Astrocyte (in vitro differentiated cells and primary cell): Measurements from ENCODE around the gene FAM53B. TPM values are rescaled to one million over a fixed set of nuclear protein-coding genes. Genes with fewer than 3 reads are reported as not detected.

Experiments
- DNase-seq: peaks from one replicate; pipeline ENCODE4 v3.0.0-alpha.2; 2010; ENCODE audit warnings: low read depth
- FAIRE-seq: peaks from 2 replicates; lab custom pipeline; 2011; peaks lifted over from hg19 to GRCh38; lab: Jason Lieb, UNC
- H2AFZ ChIP-seq: 2 replicates; pipeline ENCODE4 v1.6.0; 2012; ENCODE audit warnings: low read depth, low read length, inconsistent platforms
- H3K27ac ChIP-seq: 2 replicates; pipeline ENCODE4 v1.5.1; 2011; ENCODE audit warnings: low read depth, low read length, inconsistent platforms
- H3K27me3 ChIP-seq: 2 replicates; pipeline ENCODE4 v1.6.0; 2011; ENCODE audit warnings: low read length, inconsistent platforms; ENCODE audit not compliant: insufficient read depth
- H3K36me3 ChIP-seq: 2 replicates; pipeline ENCODE4 v1.5.1; 2011; ENCODE audit warnings: low read length, inconsistent platforms; ENCODE audit not compliant: insufficient read depth
- H3K4me1 ChIP-seq: 2 replicates; pipeline ENCODE4 v1.5.1; 2011; ENCODE audit warnings: low read length, inconsistent platforms; ENCODE audit not compliant: insufficient read depth
- H3K4me2 ChIP-seq: 2 replicates; pipeline ENCODE4 v1.6.0; 2012; ENCODE audit warnings: low read length, inconsistent platforms
- H3K4me3 ChIP-seq: 2 replicates; pipeline ENCODE4 v1.5.1; 2011; ENCODE audit warnings: low read depth, mild to moderate bottlenecking, low read length, inconsistent platforms; ENCODE audit not compliant: insufficient read depth
- H3K79me2 ChIP-seq: 2 replicates; pipeline ENCODE4 v1.6.0; 2012; ENCODE audit warnings: mild to moderate bottlenecking, low read length, inconsistent platforms; ENCODE audit not compliant: insufficient read depth
- H3K9ac ChIP-seq: 2 replicates; pipeline ENCODE4 v1.6.0; 2012; ENCODE audit warnings: mild to moderate bottlenecking, low read length, inconsistent platforms
- H3K9me3 ChIP-seq: 2 replicates; pipeline ENCODE4 v1.5.1; 2012; ENCODE audit warnings: low read depth, mild to moderate bottlenecking, low read length, inconsistent platforms; ENCODE audit not compliant: insufficient read depth
- H4K20me1 ChIP-seq: 2 replicates; pipeline ENCODE4 v1.6.0; 2012; ENCODE audit warnings: low read length, inconsistent platforms; ENCODE audit not compliant: insufficient read depth
- H3K27ac Mint-ChIP-seq: one replicate; pipeline ENCODE4 v1.8.0; 2021; ENCODE audit warnings: mild to moderate bottlenecking, mixed read lengths; ENCODE audit not compliant: unreplicated experiment
- H3K27me3 Mint-ChIP-seq: one replicate; pipeline ENCODE4 v1.8.0; 2021; ENCODE audit warnings: low read depth, mixed read lengths; ENCODE audit not compliant: unreplicated experiment
- H3K36me3 Mint-ChIP-seq: one replicate; pipeline ENCODE4 v1.8.0; 2021; ENCODE audit warnings: low read depth, mixed read lengths; ENCODE audit not compliant: unreplicated experiment
- H3K4me1 Mint-ChIP-seq: one replicate; pipeline ENCODE4 v1.8.0; 2021; ENCODE audit warnings: low read depth, mixed read lengths; ENCODE audit not compliant: unreplicated experiment
- H3K4me3 Mint-ChIP-seq: one replicate; pipeline ENCODE4 v1.8.0; 2021; ENCODE audit warnings: mild to moderate bottlenecking, moderate library complexity, mixed read lengths; ENCODE audit not compliant: unreplicated experiment
- H3K9me3 Mint-ChIP-seq: one replicate; pipeline ENCODE4 v1.8.0; 2021; ENCODE audit warnings: mild to moderate bottlenecking, mixed read lengths; ENCODE audit not compliant: unreplicated experiment
- EZH2 ChIP-seq: IDR thresholded peaks from 2 replicates; pipeline ENCODE4 v1.6.1; 2012; ENCODE audit warnings: mild to moderate bottlenecking, low read length, inconsistent platforms; ENCODE audit not compliant: insufficient read depth
- total RNA-seq: library from RNA; stranded (reverse); gene quantifications from 2 replicates; pipeline ENCODE4 v1.2.1, GENCODE V29; 2021
- TF ChIP-seq, protein P1 (sequence below): IDR thresholded peaks from 2 replicates; pipeline ENCODE4 v1.5.1; 2011; ENCODE audit warnings: low read depth, mild to moderate bottlenecking, inconsistent platforms, low read length, moderate library complexity; ENCODE audit not compliant: insufficient read depth

Gene FAM53B
- total RNA-seq, 1 donor from 2014 or later, result 12.9 TPM

DNA sequence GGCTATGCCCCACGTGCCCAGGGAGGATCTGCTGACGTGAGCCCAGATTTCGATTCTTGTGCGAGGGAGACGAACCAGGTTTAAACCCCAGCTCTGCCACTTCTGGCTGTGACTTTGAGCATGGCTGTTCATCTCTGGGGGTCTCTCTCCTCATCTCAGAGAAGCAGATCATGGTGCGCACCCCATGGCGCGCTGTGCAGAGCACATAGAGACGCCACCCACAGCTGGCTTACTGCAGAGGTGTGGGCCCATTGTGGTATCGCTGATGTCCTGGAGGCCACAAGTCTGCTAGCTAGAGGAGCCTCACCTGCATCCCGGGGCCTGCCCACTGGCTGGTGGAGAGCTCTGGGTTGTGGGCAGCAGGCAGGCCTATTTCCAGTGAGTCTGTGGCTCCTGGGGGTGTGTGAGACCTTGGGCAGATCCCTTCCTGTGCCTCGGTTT, 142.0 kb downstream of the FAM53B start:
- Mint-ChIP-seq H3K27ac (no peak overlapping the region), H3K36me3 (no peaks in the 10 kb centered on the region), H3K9me3 (no peaks in the 10 kb centered on the region), H3K4me3 (no peak overlapping the region), H3K4me1 (no peaks in the 10 kb centered on the region), H3K27me3 (peaks cover 21% of the 10 kb centered on the region)
- Histone ChIP-seq H3K9ac (no peak overlapping the region), H3K4me1 (no peaks in the 10 kb centered on the region), H3K27ac (no peak overlapping the region), H3K9me3 (no peaks in the 10 kb centered on the region), H3K27me3 (no peaks in the 10 kb centered on the region), H3K4me3 (no peak overlapping the region), H3K4me2 (no peak overlapping the region), H3K79me2 (no peaks in the 10 kb centered on the region), H3K36me3 (no peaks in the 10 kb centered on the region), H4K20me1 (no peaks in the 10 kb centered on the region), H2AFZ (no peak overlapping the region)
- TF ChIP-seq, protein P1, sequence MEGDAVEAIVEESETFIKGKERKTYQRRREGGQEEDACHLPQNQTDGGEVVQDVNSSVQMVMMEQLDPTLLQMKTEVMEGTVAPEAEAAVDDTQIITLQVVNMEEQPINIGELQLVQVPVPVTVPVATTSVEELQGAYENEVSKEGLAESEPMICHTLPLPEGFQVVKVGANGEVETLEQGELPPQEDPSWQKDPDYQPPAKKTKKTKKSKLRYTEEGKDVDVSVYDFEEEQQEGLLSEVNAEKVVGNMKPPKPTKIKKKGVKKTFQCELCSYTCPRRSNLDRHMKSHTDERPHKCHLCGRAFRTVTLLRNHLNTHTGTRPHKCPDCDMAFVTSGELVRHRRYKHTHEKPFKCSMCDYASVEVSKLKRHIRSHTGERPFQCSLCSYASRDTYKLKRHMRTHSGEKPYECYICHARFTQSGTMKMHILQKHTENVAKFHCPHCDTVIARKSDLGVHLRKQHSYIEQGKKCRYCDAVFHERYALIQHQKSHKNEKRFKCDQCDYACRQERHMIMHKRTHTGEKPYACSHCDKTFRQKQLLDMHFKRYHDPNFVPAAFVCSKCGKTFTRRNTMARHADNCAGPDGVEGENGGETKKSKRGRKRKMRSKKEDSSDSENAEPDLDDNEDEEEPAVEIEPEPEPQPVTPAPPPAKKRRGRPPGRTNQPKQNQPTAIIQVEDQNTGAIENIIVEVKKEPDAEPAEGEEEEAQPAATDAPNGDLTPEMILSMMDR, result no peak
- TF ChIP-seq EZH2, result no peak
- no peak for FAIRE-seq
- DNase-seq, result no peak

- Histone ChIP-seq H3K9ac (no peak overlapping the region), H3K4me2 (no peak overlapping the region), H3K4me1 (no peaks in the 10 kb centered on the region), H3K27me3 (no peaks in the 10 kb centered on the region), H2AFZ (no peak overlapping the region), H4K20me1 (no peaks in the 10 kb centered on the region), H3K79me2 (no peaks in the 10 kb centered on the region), H3K9me3 (no peaks in the 10 kb centered on the region), H3K4me3 (no peak overlapping the region), H3K36me3 (no peaks in the 10 kb centered on the region), H3K27ac (no peak overlapping the region)
- Mint-ChIP-seq H3K9me3 (no peaks in the 10 kb centered on the region), H3K4me1 (no peaks in the 10 kb centered on the region), H3K27ac (no peak overlapping the region), H3K27me3 (peaks cover 19% of the 10 kb centered on the region), H3K36me3 (no peaks in the 10 kb centered on the region), H3K4me3 (no peak overlapping the region)
- DNase-seq (no peak), FAIRE-seq (no peak)
- no peak for TF ChIP-seq EZH2
- TF ChIP-seq, protein P1, result no peak
Observed at GRCh38 chr10:124601431-124602120, 142.6 kb downstream of the FAM53B start.

- Mint-ChIP-seq H3K4me1 (no peaks in the 10 kb centered on the region), H3K27me3 (peaks cover 19% of the 10 kb centered on the region), H3K27ac (no peak overlapping the region), H3K4me3 (no peak overlapping the region), H3K36me3 (no peaks in the 10 kb centered on the region), H3K9me3 (no peaks in the 10 kb centered on the region)
- DNase-seq, result no peak
- Histone ChIP-seq H2AFZ (no peak overlapping the region), H3K4me2 (no peak overlapping the region), H3K9ac (no peak overlapping the region), H3K27me3 (no peaks in the 10 kb centered on the region), H3K4me1 (no peaks in the 10 kb centered on the region), H3K27ac (no peak overlapping the region), H3K4me3 (no peak overlapping the region), H3K79me2 (no peaks in the 10 kb centered on the region), H3K9me3 (no peaks in the 10 kb centered on the region), H3K36me3 (no peaks in the 10 kb centered on the region), H4K20me1 (no peaks in the 10 kb centered on the region)
- no peak for FAIRE-seq
- TF ChIP-seq, protein P1, result no peak
- TF ChIP-seq EZH2, result no peak
Observed at GRCh38 chr10:124601016-124601415, 143.2 kb downstream of the FAM53B start.
